Fibroblast of lung (primary cell): ENCODE results near the gene SLC27A3. TPM values are rescaled to one million over a fixed set of nuclear protein-coding genes. Genes with fewer than 3 reads are reported as not detected.
A peak's percentile ranks its signal among the peaks of the same experiment; 100 is the strongest.

Experiments used
- DNase-seq, 2 donors: peaks; one replicate each; pipeline versions ENCODE4 v3.0.0 to v3.0.0-alpha.2; 2010; ENCODE audit warnings: low read depth in 2 of 2
- H2AFZ ChIP-seq: 2 replicates; pipeline ENCODE4 v1.5.1; 2012; ENCODE audit warnings: low read length, control low read depth, inconsistent platforms
- H3K27ac ChIP-seq: 2 replicates; pipeline ENCODE4 v1.5.1; 2011; ENCODE audit warnings: low read length, control low read depth; ENCODE audit not compliant: insufficient read depth
- H3K27me3 ChIP-seq: 2 replicates; pipeline ENCODE4 v1.5.1; 2011; ENCODE audit warnings: mild to moderate bottlenecking, low read length; ENCODE audit not compliant: control insufficient read depth, insufficient read depth
- H3K36me3 ChIP-seq: 2 replicates; pipeline ENCODE4 v1.5.1; 2011; ENCODE audit warnings: low read length; ENCODE audit not compliant: control insufficient read depth, insufficient read depth
- H3K4me1 ChIP-seq: 2 replicates; pipeline ENCODE4 v1.5.1; 2011; ENCODE audit warnings: low read length; ENCODE audit not compliant: control insufficient read depth, insufficient read depth; ENCODE audit errors: extremely low read depth
- H3K4me2 ChIP-seq: 2 replicates; pipeline ENCODE4 v1.5.1; 2011; ENCODE audit warnings: low read length, control low read depth; ENCODE audit not compliant: insufficient read depth; ENCODE audit errors: extremely low read depth
- H3K4me3 ChIP-seq, 4 experiments: fragments of 200-600 bp in 1 of 4; sonication (generic) in 1 of 4; replicated peaks in 1 of 4; 2 replicates each; pipeline ENCODE4 v1.5.1; 2011 to 2016; ENCODE audit warnings: low read length in 4 of 4, low read depth in 3 of 4, mild to moderate bottlenecking in 3 of 4, control low read depth in 2 of 4, inconsistent platforms in 1 of 4, mixed read lengths in 1 of 4; ENCODE audit not compliant: insufficient read depth in 1 of 4; ENCODE audit errors: control extremely low read depth in 1 of 4
- H3K79me2 ChIP-seq: 2 replicates; pipeline ENCODE4 v1.5.1; 2012; ENCODE audit warnings: mild to moderate bottlenecking, low read length, inconsistent platforms; ENCODE audit not compliant: control insufficient read depth, insufficient read depth
- H3K9ac ChIP-seq: 2 replicates; pipeline ENCODE4 v1.5.1; 2011; ENCODE audit warnings: mild to moderate bottlenecking, low read length, control low read depth; ENCODE audit not compliant: insufficient read depth
- H3K9me3 ChIP-seq: 2 replicates; pipeline ENCODE4 v1.5.1; 2012; ENCODE audit warnings: low read depth, low read length; ENCODE audit not compliant: control insufficient read depth, insufficient read depth
- H4K20me1 ChIP-seq: 2 replicates; pipeline ENCODE4 v1.5.1; 2011; ENCODE audit warnings: low read length; ENCODE audit not compliant: control insufficient read depth, insufficient read depth; ENCODE audit errors: extremely low read depth
- CTCF ChIP-seq, 2 donors: IDR thresholded peaks in 1 of 2; conservative IDR thresholded peaks in 1 of 2; 1 replicate in 1 of 2; 2 replicates in 1 of 2; pipeline ENCODE4 v1.5.1; 2011 to 2012; ENCODE audit warnings: low read length in 2 of 2, control low read depth in 1 of 2, inconsistent platforms in 1 of 2, low read depth in 1 of 2, mild to moderate bottlenecking in 1 of 2
- EZH2 ChIP-seq: IDR thresholded peaks from 2 replicates; pipeline ENCODE4 v1.5.1; 2012; ENCODE audit warnings: low read length, control low read depth, mild to moderate bottlenecking; ENCODE audit errors: missing control alignments
- polyA plus RNA-seq, 2 donors: library from polyadenylated mRNA; depleted of rRNA in 1 of 2; stranded (reverse) in 1 of 2; unstranded in 1 of 2; fragments of >200 nt; gene quantifications; 2 replicates each; pipeline ENCODE4 v1.2.1, GENCODE V29; 2011 to 2012; ENCODE audit warnings: missing spikeins in 1 of 2
- total RNA-seq: library from RNA; depleted of rRNA; stranded (reverse); fragments of >200 nt; gene quantifications from 2 replicates; pipeline ENCODE4 v1.2.1, GENCODE V29; 2014

Gene SLC27A3
- total and polyA plus RNA-seq, 2 donors (not counting 1 experiment from before 2014, with no cell fraction given) = 9.7 to 30.6 TPM

- H3K4me2 ChIP-seq = no peak overlapping the region
- no peaks in the 10 kb centered on the region for H3K36me3 ChIP-seq
- H3K27me3 ChIP-seq = no peaks in the 10 kb centered on the region
- DNase-seq = peak; percentile 42 to 71
- no peak overlapping the region for H3K9ac ChIP-seq
- no peak overlapping the region for H3K27ac ChIP-seq
- no peaks in the 10 kb centered on the region for H3K9me3 ChIP-seq
- no peak for TF ChIP-seq EZH2
- peak; percentile 75 to 83 for TF ChIP-seq CTCF (conservative IDR thresholded peaks at IDR 0.05 in 1 of 2, IDR thresholded peaks at IDR 0.05 in 1 of 2; ENCODE audit: low read depth in 1 of 2, low read length in 2 of 2)
- no peak overlapping the region for H2AFZ ChIP-seq
- H4K20me1 ChIP-seq = no peaks in the 10 kb centered on the region
- H3K79me2 ChIP-seq = no peaks in the 10 kb centered on the region
- H3K4me3 ChIP-seq = no peak overlapping the region
- no peaks in the 10 kb centered on the region for H3K4me1 ChIP-seq
These were observed 21.8 kb downstream of the SLC27A3 start for GRCh38 chr1:153796786-153797659.

- no peak overlapping the region for H3K27ac ChIP-seq
- H3K4me3 ChIP-seq = no peak overlapping the region
- no peak overlapping the region for H2AFZ ChIP-seq
- H3K79me2 ChIP-seq = no peaks in the 10 kb centered on the region
- no peaks in the 10 kb centered on the region for H3K9me3 ChIP-seq
- no peaks in the 10 kb centered on the region for H3K27me3 ChIP-seq
- DNase-seq = no peak
- H4K20me1 ChIP-seq = no peaks in the 10 kb centered on the region
- no peak overlapping the region for H3K4me2 ChIP-seq
- no peak overlapping the region for H3K9ac ChIP-seq
- TF ChIP-seq CTCF (conservative IDR thresholded peaks at IDR 0.05 in 1 of 2, IDR thresholded peaks at IDR 0.05 in 1 of 2; ENCODE audit: low read depth in 1 of 2, low read length in 2 of 2) (no peak), EZH2 (no peak)
- H3K36me3 ChIP-seq = no peaks in the 10 kb centered on the region
- H3K4me1 ChIP-seq = no peaks in the 10 kb centered on the region
These were observed 23.2 kb downstream of the SLC27A3 start for GRCh38 chr1:153798468-153798780.

GRCh38 chr1:153799016-153799415 is 23.8 kb downstream of the SLC27A3 start:
- Histone ChIP-seq H3K9me3 (no peaks in the 10 kb centered on the region), H3K4me1 (no peaks in the 10 kb centered on the region), H3K27me3 (no peaks in the 10 kb centered on the region), H3K27ac (no peak overlapping the region), H4K20me1 (no peaks in the 10 kb centered on the region), H3K4me2 (no peak overlapping the region), H3K4me3 (no peak overlapping the region), H3K79me2 (no peaks in the 10 kb centered on the region), H3K36me3 (no peaks in the 10 kb centered on the region), H3K9ac (no peak overlapping the region), H2AFZ (no peak overlapping the region)
- no peak for DNase-seq
- no peak for TF ChIP-seq CTCF (conservative IDR thresholded peaks at IDR 0.05 in 1 of 2, IDR thresholded peaks at IDR 0.05 in 1 of 2; ENCODE audit: low read depth in 1 of 2, low read length in 2 of 2)
